Measurements from ENCODE around the gene SFXN4.

- TF ChIP-seq CTCF (IDR thresholded peaks at IDR 0.05) (no peak), REST (IDR thresholded peaks at IDR 0.05; ENCODE audit: insufficient read depth in 1 of 2, low read depth in 2 of 2, low read length in 1 of 2) (no peak), TCF7L2 (IDR thresholded peaks at IDR 0.05; ENCODE audit: low read depth, low read length) (peak; percentile 71; the same call in 1 of the 2 replicates)
Observed at GRCh38 chr10:119211176-119211575, 45.7 kb upstream of the SFXN4 start.

Measured in Panc1 (cell line).